NCI-H2196 (cell line): Measurements from ENCODE around the gene FIG4.
A peak's percentile ranks its signal among the peaks of the same experiment; 100 is the strongest.
"Not testable (repeated sequence)": the region's sequence is repeated elsewhere in the genome, so short reads cannot be mapped to it uniquely, and the experiment has no call there.

Experiments used
- DNase-seq: peaks from one replicate; lab custom pipeline; 2025; ENCODE audit not compliant: unreplicated experiment; lab: John Stamatoyannopoulos, UW

The FIG4 gene

GRCh38 chr6:109690737-109691621, at the start of gene FIG4, which contains the start of gene AK9:
FIG4 (plus strand) TSS chr6:109691296; CDS start chr6:109691436, 140 bp downstream.
AK9 (minus strand) TSS chr6:109691202; CDS start chr6:109675745, 15,457 bp downstream.
- DNase-seq = peak; percentile 95

DNA sequence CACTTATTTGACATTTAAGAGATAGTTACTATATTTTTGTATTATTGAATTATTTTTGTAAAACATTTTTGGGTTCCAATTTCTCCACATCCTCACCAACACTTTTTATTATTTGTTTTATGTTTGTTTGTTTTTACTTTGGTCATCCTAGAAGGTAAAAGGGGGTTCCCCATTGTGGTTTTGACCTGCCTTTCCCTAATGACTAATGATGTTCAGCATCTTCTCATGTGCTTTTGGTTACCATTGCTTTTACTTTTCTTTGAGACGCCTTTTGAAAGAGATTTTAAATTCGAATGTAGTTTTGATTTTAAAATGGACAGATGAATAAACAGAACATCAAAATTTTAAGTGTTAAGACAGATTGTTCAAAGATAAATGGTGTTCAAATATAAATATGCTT, 47.0 kb upstream of the FIG4 start:
- DNase-seq = no peak

- DNase-seq = no peak
Measured at GRCh38 chr6:109653264-109653663, 37.8 kb upstream of the FIG4 start.

DNA sequence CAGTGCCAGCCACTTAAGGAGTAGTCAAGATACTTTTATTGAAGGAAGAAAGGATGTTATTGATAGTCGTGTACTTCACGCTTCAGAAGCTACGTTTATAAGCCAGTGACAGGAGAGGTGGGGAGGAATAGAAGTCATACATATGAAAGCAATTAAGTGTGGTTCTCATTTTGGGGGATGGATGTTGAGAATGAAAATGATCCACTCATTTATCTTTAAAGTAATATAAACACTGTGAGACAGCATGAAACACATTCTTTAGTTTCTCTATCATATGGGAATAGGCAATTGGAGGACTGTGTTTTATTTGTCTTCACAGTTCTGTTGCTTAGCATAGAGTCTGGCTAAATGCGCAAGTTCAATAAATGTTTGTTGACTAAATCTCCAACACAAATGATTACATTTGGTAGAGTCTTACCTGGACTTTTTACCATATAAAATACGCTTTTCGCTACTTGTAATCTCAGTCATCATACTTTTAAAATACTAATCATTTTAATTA, 35.3 kb upstream of the FIG4 start:
- DNase-seq = no peak

GRCh38 chr6:109660526-109661320, 30.4 kb upstream of the FIG4 start:
- DNase-seq = no peak

DNA sequence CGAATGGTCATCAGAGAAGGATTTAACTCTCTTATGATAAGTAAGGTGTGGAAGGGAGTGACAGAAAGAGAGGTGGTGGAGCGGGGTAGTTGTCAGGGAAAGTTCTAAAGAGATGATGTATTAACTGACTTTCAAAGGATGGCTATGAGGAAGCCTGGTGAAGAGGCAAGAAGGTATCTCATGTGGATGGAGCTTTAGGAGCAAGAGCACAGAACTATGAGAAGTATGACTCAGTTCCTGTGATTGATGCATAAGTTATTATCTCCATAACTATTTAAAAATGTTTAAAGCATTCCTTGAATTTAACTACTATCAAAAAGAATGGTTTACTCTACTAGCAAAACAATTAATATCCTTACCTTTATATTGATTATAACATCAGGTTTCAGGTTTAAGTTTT, 28.9 kb upstream of the FIG4 start:
- no peak for DNase-seq

DNA sequence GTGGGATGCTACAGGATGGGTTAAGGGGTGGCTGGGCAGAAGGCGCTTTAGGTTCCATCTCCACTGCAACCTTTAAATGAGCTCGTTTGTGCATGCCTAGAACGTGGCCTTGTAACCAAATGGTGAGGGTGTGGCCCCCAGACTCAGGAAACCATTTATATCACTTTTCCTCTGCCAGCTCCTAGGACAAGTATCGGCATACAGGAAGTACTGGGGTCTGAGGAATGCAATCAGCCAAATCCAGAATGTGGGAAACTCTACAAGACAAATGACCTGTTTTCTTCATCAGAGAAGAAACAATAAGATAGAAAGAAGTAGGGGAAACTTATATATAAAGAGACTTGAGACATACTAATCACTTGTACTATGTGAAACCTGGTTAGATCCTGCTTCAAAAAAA, 21.3 kb upstream of the FIG4 start:
- no peak for DNase-seq

GRCh38 chr6:109671733-109672132, 19.4 kb upstream of the FIG4 start:
- no peak for DNase-seq

GRCh38 chr6:109672175-109672574, 18.9 kb upstream of the FIG4 start:
- no peak for DNase-seq

DNA sequence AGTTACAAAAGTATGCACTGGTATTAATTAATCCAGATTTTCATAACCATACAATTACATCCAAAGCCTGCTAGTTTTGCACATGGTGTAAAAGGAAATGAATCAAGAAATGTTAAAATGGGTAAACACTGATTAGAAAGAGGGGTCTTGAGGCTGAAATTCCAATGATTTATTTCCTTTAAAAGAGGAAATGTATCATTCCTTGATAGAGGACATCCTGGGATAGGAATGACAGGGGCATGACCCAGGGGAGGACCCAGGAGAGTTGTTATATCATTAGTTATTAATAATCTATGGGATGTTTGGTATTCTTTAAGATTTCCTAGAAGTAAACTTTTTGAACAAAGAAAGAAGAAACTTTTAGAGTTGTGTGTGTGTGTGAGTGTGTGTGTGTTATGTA, 18.3 kb upstream of the FIG4 start:
- DNase-seq = no peak

- DNase-seq = no peak
Measured at GRCh38 chr6:109676724-109677123, 14.4 kb upstream of the FIG4 start.

GRCh38 chr6:109678240-109678639, 12.9 kb upstream of the FIG4 start:
- no peak for DNase-seq

GRCh38 chr6:109678661-109679505, 12.2 kb upstream of the FIG4 start:
- DNase-seq = not testable (repeated sequence)

GRCh38 chr6:109686566-109687265, 4.4 kb upstream of the FIG4 start:
- no peak for DNase-seq

GRCh38 chr6:109687271-109687761, 3.8 kb upstream of the FIG4 start:
- no peak for DNase-seq

DNA sequence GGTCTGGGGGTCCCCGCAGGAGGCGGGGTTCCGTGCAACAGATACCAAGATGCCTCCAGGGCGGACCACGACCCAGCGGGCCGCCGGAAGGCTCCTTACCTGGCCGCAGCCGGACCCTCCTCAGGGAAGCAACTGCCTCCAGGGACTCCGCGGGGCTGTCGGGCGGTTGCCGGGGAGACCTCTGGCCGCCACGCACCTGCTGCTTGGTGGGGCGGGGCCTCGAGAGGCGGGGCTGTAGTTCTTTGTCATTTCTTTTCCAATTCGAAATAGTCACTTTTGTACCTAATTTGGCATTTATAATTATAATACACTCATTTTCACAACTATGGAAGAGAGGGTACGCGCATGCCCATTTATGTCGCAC, 741 bp upstream of the FIG4 start:
- DNase-seq = peak; percentile 72

GRCh38 chr6:109693111-109693510, 2.0 kb downstream of the FIG4 start:
- DNase-seq = no peak

DNA sequence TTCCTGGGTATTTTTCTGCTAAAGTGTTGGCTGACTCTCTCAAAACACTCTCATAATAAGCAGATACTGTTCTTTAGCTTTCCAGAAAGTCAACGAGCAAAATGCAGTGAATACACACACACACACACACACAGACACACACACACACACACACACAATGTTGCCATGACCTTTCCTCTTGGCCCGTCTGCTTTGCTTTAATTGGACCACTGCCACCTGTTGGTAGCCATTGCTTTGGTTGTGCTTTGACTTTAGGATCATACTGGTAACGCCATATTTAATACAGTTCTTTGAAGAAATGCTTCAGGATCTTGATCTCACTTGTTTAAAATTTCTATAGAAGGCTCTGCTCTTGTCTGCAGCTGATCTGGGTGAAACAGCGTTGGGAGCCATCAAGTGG, 4.4 kb downstream of the FIG4 start:
- peak; percentile 14 for DNase-seq

DNA sequence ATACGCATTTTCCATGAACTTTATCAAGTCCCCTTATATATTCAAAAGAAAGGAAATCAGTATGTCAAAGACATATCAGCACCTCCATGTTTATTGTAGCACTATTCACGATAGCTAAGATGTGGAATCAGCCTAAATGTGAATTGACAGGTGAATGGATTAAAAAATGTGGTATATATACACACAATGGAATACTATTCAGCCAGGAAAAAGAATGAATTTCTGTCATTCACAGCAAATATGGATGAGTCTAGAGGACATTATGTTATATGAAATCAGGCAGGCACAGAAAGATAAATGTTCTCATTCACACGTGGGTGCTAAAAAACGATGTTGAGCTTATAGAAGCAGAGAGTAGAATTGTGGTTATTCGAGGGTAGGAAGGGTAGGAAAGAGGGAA, 5.3 kb downstream of the FIG4 start:
- DNase-seq = no peak

DNA sequence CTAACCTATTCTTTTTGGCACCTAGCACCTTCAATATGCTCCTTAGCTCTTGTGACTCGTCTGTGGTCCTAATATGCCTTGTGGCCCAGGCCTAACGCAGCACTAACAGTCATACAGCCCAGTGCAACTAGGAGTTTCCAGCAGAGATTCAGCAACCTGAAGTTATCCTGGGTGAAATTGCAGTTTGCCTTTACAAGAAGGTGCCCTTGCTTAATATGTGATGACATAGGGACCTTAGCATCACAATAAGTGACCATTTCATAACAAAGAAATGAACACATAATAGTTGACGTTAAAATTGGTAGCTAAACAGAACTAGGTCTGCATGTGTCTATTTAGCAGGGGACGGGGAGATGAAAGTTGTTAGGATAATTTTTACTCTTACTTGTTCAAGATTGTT, 10.1 kb downstream of the FIG4 start:
- no peak for DNase-seq
